ENCODE measurements around the gene CDKN2D. TPM values are rescaled to one million over a fixed set of nuclear protein-coding genes. Genes with fewer than 3 reads are reported as not detected.

CDKN2D gene
- total and polyA plus RNA-seq, 10 of the 15 experiments (the other 5 are each of a cell fraction or from before 2014, with no cell fraction given), result 0.53 to 17.2 (median 6.7) TPM

GRCh38 chr19:10565028-10565566, 3.7 kb downstream of the CDKN2D start:
- in situ Hi-C loops (cut with MboI) (loop anchor here (5.0 kb wide), 1 partner anchor 153 kb away; no protein-coding TSS in a partner anchor), intact Hi-C loops (cut with micrococcal nuclease; ENCODE audit: unreplicated experiment) (loop anchor here (5.0 kb wide), 2 partner anchors 87 to 163 kb away; partner anchors contain the start of genes CDC37 and ILF3)
- SMC1A ChIA-PET (ENCODE audit: uncharacterized antibody, unreplicated experiment), result no interaction called here
- no peak for FAIRE-seq
- Histone ChIP-seq H3K9me3 (replicated peaks; ENCODE audit: control insufficient read depth, insufficient read depth, low read length) (no peaks in the 10 kb centered on the region), H2AFZ (ENCODE audit: control insufficient read depth, low read depth, low read length) (peak overlapping the region; percentile 63), H3K36me3 (ENCODE audit: control insufficient read depth in 2 of 2, insufficient read depth in 2 of 2, low read length in 1 of 2) (peaks cover under 1 to 5% of the 10 kb centered on the region in 2 experiments; a peak in 3 of 4 replicates), H3K27ac (ENCODE audit: control insufficient read depth, insufficient read depth) (peak overlapping the region; percentile 77), H3K79me2 (ENCODE audit: control insufficient read depth, insufficient read depth, low read length) (peaks cover 13% of the 10 kb centered on the region), H3K4me3 (peak overlapping the region; percentile 73), H3K9ac (ENCODE audit: control insufficient read depth, insufficient read depth, low read length) (peak overlapping the region; percentile 71), H3K4me2 (ENCODE audit: control insufficient read depth, insufficient read depth) (peak overlapping the region; percentile 58), H4K20me1 (ENCODE audit: control insufficient read depth, insufficient read depth) (no peaks in the 10 kb centered on the region), H3K4me1 (ENCODE audit: control insufficient read depth, insufficient read depth, low read length) (peaks cover 23% of the 10 kb centered on the region), H3K27me3 (replicated peaks in 1 of 2; ENCODE audit: control insufficient read depth in 2 of 2, insufficient read depth in 2 of 2, low read length in 1 of 2) (no peaks in the 10 kb centered on the region)
- 2% methylated on average over 10 of the region's 10 CpGs for WGBS (ENCODE audit: insufficient coverage, insufficient replicate concordance, low lambda C conversion rate, missing lambda C conversion rate)
- CTCF ChIA-PET, result interaction anchor here (3.0 kb wide), 1 partner anchor 81 kb away, joined by 13 read pairs; no protein-coding TSS in a partner anchor
- RAD21 ChIA-PET (ENCODE audit: unreplicated experiment), result interaction anchor here (1.0 to 2.0 kb wide), 3 partner anchors 11 to 134 kb away, joined by 3 to 9 read pairs (median 8); no protein-coding TSS in a partner anchor
- POLR2A ChIA-PET, result interaction anchor here (1.3 to 1.9 kb wide), 2 partner anchors 37 to 39 kb away, joined by 3 to 5 read pairs; no protein-coding TSS in a partner anchor
- no peak for DNase-seq (ENCODE audit: low read depth, low spot score)
- no TSS peak for BruUV-seq (replicated peaks)
- ATAC-seq, result peak; percentile 48
- 0 out of 2 replicates have a peak, but pooled peaks have one; percentile 14 for TF ChIP-seq MTA2 (IDR thresholded peaks at IDR 0.05; ENCODE audit: low read depth)
- TF ChIP-seq POLR2A (IDR thresholded peaks at IDR 0.05; ENCODE audit: low read depth, low read length), result no peak
- TF ChIP-seq CBX3 (IDR thresholded peaks at IDR 0.05; ENCODE audit: borderline replicate concordance, low read depth), result no peak
- peak; percentile 33 for TF ChIP-seq MYC (IDR thresholded peaks at IDR 0.05; ENCODE audit: insufficient read depth, insufficient read length, insufficient replicate concordance, low read length, severe bottlenecking)
- TF ChIP-seq BHLHE40 (IDR thresholded peaks at IDR 0.05; ENCODE audit: borderline replicate concordance in 1 of 2, low read depth in 2 of 2, low read length in 1 of 2), result no peak
- TF ChIP-seq POU2F2 (IDR thresholded peaks at IDR 0.05; ENCODE audit: borderline replicate concordance, low read depth, low read length), result no peak
- no peak for TF ChIP-seq E4F1 (IDR thresholded peaks at IDR 0.05; ENCODE audit: borderline replicate concordance, partially characterized antibody)
- TF ChIP-seq CBFB (IDR thresholded peaks at IDR 0.05; ENCODE audit: low read depth), result no peak
- TF ChIP-seq MAX (IDR thresholded peaks at IDR 0.05; ENCODE audit: low read depth, low read length), result peak; percentile 69; the same call in 1 of the 2 replicates
- no peak for TF ChIP-seq HDAC2 (IDR thresholded peaks at IDR 0.05)
- TF ChIP-seq RAD21 (IDR thresholded peaks at IDR 0.05; ENCODE audit: insufficient read depth, low read depth, low read length), result peak; percentile 34; the same call in 1 of the 2 replicates
- peak; percentile 75 for TF ChIP-seq MXI1 (IDR thresholded peaks at IDR 0.05; ENCODE audit: low read depth, low read length)
- 0 out of 2 replicates have a peak, but pooled peaks have one; percentile 19 for TF ChIP-seq MLLT1 (IDR thresholded peaks at IDR 0.05)
- no peak for TF ChIP-seq ZNF592 (IDR thresholded peaks at IDR 0.05)
- TF ChIP-seq SMARCA5 (IDR thresholded peaks at IDR 0.05), result no peak

Data from GM12878 (cell line).